NCI-H2081 treated with DMSO at 0.1 percent for 48 hours (cell line): ENCODE measurements around the gene BRAT1.

Source experiments
- DNase-seq: peaks from one replicate; lab custom pipeline; 2025; lab: John Stamatoyannopoulos, UW

BRAT1 gene

GRCh38 chr7:2510130-2510776 lies 45.1 kb downstream of the BRAT1 start:
- DNase-seq, result no peak

DNA sequence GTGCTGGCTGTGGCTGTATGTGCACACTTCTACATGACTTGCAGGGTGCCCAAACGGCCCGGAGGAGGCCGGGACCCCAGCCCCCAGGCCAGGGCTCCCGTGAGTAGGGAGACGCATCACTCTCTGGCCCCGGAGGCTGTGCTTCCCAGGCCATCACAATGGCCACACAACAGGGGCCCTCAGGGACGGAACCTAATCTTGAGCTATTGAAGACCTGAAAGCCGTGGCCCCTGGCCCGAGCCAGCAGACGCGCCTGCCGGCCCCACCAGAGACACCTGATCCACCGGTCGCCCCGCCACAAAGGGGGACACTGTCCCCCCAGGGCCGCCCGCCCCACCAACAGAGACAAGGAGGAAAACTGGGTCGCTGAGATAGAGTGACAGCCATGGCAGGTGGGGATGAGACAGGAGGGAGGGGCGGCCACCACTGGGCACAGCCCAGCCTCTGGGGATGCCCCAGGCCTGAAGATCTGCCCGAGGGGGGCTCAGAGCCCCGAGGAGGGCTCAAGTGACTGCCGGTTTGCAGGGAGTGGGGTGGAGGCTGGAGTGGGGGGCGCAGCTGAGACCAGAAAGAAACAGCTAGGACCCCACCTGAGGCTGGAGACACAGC lies 45.9 kb downstream of the BRAT1 start:
- DNase-seq, result no peak

- DNase-seq, result no peak
Observed at GRCh38 chr7:2508327-2509215, 46.8 kb downstream of the BRAT1 start.

GRCh38 chr7:2507917-2508306 lies 47.4 kb downstream of the BRAT1 start:
- no peak for DNase-seq

GRCh38 chr7:2507208-2507916 lies 48.0 kb downstream of the BRAT1 start:
- DNase-seq, result no peak

DNA sequence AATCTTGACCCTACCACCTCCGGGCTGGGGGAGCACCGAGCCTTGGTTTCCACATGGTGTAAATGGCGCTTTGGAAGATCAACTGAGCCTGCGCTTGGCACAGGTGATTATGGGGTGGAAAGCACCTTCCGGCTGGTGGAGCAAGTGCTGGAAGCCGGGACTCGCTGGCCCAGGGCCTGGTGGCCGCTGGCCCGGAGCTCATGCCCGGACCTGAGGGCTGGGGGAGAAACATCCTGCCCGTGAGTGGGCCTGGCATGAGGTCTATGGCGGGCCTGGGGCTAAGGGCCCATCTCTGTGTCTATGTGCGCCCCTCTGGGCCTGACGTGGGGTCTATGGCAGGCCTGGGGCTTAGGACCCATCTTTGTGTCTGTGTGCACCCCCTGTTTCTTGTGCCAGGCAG lies 49.9 kb downstream of the BRAT1 start:
- no peak for DNase-seq

- no peak for DNase-seq
Observed at GRCh38 chr7:2504889-2505375, 50.4 kb downstream of the BRAT1 start.

DNA sequence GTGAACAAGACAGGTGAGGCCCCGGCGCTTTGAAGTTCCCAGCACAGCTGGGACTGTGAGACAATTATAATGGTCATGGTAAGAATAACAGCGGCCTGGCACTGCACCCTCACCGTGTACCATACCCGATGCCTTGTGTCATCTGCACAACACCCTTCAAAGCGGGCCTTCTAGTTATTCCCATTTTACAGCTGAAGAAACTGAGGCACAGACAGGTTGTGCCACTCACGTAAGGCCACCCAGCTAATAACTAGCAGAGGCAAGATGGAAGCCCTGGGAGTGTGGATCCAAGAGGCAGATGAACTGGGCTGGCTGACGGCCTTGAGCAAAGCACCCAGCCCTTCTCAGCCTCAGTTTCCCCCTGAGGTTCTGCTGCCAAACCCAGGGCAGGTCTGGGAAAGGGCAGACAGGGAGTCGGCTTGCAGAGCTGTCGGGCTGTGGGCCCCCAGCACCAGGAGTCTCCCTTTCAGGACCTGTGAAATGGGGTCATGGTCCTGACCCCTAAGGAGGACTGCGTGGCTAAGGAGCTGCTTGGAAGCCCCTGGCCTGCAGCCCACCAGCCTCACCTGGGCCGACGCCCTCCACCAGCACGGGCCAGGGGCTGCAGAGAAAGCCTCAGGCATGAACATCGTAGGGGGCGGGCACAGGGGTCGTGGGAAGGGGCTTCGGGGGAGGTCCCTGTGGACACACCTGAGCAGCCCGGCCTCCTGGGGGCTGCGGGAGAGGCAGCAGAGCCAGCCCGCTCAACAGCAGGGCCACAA lies 51.0 kb downstream of the BRAT1 start:
- no peak for DNase-seq

GRCh38 chr7:2503056-2503941 lies 52.0 kb downstream of the BRAT1 start:
- no peak for DNase-seq

- DNase-seq, result no peak
Observed at GRCh38 chr7:2502647-2502966, 52.7 kb downstream of the BRAT1 start.

DNA sequence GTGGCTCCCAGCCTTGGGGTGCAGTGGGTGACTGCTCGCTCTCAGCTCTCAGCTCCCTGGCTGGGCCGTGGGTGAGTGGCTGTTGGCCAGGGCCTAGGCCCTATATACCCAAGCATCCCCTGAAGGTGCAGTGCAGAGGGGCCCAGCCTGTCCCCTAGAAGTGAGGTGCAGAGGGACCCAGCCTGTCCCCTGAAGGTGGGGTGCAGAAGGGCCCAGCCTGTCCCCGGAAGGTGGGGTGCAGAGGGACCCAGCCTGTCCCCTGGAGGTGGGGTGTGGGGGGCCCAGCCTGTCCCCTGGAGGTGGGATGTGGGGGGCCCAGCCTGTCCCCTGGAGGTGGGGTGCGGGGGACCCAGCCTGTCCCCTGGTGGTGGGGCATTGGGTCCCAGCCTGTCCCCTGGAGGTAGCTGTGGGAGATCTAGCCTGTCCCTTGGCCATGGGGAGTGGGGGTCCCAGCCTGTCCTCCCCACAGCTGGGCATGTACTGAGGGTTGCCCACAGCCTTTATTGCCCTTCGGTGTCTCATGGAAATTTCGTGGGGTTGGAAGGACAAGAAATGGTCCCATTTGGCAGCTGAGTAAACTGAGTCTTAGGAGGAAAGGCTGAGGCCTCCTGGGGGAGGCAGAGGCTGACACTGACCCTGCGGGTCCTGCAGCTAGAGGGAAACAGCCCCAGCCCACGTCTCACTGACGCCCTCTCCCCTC lies 53.2 kb downstream of the BRAT1 start:
- no peak for DNase-seq

- no peak for DNase-seq
Observed at GRCh38 chr7:2500701-2501100, 54.6 kb downstream of the BRAT1 start.

DNA sequence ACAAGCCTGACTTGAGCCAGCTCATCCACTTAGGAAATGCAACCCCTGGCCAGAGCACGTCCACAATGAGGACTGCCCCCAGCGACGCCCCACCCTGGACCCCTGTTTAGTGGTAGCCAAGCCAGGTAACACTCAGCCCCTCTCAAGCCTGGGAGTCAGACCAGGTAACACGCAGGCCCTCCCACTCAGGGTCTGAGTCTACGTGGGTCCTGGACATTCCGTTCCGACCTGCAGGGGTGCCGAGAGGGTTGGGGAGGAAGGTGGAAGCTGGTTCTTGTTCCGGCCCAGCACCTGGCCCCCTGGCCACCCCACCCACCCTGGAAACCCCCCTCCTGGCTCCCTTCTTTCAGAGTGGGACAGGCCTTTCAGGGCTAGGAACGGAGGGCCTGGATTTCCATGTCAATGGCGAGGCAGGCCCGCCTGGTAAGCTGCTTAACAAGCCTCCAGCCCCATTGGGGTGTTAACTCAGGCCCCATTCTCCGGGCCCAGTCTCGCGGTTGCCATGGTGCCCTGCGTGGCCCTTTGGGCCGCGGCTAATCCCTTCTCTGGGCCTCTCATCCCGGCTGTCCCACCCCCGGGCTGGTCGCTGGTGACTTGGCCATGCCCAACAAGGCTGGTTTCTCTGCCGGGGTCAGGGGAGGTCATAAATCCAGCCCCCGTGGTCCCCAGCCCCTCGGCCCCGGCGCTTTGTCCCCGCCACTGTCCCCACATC lies 55.4 kb downstream of the BRAT1 start:
- no peak for DNase-seq

DNA sequence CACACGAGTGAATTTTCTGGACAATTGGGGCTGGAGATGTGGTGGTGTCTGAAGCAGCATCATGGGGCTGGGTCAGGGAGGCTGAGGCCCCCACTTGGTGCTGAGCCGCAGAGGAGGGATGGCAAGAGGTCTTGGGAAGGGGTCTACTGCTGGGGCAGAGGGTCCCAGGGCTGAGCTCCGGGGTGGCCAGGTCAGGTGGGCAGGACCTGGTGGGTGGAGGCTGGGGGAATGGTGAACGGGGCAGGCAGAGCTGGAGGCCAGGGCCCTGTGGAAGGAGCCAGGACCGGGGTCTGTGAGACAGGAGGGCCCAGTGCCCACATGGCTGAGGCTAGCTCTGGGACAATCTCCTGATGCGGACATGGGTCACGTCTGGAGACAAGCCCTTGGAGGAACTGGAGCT lies 56.1 kb downstream of the BRAT1 start:
- no peak for DNase-seq

DNA sequence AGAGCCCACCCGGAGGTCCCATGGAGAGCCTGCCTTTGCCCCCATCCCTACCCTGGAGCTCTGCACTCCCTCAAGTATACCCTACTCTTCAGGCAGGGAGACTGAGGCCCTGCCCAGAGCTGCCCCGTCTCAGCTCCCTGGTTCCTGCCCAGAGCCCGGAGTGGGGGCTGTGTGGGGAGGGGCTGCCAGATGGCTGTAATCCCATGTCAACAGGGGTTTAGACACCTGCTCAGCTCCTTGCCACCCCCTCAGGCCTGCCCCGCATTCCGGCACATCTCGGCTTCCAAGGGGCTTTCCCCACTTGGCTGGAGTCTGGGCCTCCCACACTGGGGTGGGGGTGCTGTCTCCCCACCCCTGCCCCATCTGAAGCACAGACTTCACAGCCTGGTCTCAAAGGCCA lies 56.6 kb downstream of the BRAT1 start:
- no peak for DNase-seq

DNA sequence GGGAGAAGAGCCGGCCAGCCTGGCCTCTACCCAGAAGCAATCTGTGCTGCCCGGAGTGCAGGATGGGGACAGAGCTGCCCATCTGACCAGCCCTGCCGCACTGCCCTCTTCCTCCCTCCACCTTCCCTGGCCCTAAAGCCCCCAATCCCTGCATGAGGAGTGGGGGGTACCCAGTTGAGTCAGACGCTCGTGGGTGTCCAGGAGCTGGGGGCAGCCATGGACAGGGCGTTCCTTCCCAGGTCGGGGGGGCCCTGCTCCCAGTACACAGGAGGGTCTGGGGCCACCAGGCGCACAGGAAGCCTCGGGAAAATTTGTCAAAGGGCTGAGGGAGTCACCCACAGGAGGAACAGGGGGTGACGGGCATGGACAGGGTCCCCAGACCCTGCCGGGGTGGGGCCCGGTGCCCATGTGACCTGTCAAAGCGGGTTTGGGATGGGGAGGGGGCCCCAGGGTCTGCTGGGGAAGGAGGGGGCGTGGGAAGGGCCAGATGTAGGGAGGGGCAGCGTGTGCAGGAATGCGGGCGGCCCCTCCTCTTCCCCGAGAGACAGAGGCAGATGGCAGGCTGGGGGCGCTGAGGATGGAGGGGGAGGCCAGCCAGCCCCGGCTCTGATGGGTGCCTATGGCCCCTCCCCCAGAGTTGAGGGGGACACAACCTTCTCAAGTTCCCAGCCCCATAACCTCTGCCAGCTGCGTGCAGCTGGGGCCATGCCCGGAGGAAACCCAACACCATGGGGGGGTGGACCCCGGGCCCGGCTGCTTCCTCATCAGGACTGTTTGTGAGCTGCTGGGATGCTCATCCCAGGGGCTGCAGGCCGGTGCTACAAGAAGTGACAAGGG lies 57.6 kb downstream of the BRAT1 start:
- DNase-seq, result no peak

DNA sequence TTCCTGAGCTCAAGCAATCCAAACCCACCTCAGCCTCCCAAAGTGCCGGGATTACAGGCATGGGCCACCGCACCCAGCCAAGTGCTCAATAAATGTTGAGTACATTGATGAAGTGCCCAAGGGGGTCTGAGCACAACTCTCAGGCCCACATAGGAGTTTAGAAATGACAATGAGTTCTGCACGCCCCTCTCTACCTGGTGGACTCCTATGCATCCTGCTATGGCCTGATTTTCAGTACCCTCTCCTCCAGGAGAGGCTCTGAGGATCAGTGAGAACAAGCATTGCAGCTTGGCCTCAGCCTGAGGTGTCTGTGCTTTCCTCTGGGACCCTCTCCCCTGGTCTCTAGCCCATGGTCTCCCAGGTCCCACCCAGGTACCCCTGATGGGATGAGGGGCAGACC lies 58.3 kb downstream of the BRAT1 start:
- no peak for DNase-seq

GRCh38 chr7:2496375-2496774 lies 58.9 kb downstream of the BRAT1 start:
- DNase-seq, result no peak
